A204.1 (cell line): ENCODE results near the gene KNSTRN.

ENCODE experiments used
- FAIRE-seq: peaks from 2 replicates; lab custom pipeline; 2012; peaks lifted over from hg19 to GRCh38; lab: Jason Lieb, UNC

The KNSTRN gene

DNA sequence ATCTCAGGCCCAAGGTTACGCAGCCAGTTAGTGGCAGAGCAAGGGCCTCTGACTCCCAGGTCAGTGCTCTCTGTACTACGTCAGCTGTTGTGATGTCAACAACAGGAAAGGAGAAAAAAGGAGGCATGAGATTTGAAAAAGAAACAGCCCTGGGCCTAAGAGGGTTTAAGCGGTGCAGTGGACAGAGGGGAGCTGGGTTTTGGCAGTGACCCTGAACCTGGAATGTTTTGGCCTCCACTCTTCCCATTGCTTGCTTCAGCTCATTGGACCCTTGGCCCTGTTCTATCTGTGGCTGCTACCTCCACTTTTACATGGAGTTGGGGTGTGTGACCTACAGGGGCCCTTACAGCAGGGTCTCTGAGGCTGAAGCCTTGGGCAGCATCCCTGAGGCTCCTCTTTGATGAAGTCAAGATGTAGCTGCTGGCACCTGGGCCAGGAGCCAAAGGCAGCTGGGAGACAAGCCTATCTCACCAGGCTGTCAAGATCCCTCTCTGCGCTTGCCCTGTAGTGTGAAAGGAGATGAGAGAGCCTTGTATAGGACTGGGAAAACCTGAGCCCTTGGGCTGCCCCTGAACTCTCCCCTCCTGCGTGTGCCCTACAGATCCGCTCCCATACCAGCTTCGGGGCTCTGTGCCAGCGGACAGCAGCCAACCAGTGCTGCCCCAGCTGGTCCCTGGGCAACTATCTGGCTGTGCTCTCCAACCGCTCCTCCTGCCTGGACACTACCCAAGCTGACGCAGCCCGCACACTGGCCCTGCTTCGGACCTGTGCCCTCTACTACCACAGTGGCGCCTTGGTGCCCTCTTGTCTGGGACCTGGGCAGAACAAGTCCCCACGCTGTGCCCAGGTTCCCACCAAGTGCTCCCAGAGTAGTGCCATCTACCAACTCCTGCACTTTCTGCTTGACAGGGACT, 15.8 kb upstream of the KNSTRN start:
- no peak for FAIRE-seq

DNA sequence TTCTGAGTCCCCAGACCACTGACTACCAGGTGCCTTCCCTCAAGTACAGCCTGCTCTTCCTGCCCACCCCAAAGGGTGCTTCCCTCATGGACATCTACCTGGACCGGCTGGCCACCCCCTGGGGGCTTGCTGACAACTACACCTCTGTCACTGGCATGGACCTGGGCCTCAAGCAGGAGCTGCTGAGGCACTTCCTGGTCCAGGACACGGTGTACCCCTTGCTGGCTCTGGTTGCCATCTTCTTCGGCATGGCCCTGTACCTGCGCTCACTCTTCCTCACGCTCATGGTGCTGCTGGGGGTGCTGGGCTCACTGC, 15.2 kb upstream of the KNSTRN start:
- no peak for FAIRE-seq

DNA sequence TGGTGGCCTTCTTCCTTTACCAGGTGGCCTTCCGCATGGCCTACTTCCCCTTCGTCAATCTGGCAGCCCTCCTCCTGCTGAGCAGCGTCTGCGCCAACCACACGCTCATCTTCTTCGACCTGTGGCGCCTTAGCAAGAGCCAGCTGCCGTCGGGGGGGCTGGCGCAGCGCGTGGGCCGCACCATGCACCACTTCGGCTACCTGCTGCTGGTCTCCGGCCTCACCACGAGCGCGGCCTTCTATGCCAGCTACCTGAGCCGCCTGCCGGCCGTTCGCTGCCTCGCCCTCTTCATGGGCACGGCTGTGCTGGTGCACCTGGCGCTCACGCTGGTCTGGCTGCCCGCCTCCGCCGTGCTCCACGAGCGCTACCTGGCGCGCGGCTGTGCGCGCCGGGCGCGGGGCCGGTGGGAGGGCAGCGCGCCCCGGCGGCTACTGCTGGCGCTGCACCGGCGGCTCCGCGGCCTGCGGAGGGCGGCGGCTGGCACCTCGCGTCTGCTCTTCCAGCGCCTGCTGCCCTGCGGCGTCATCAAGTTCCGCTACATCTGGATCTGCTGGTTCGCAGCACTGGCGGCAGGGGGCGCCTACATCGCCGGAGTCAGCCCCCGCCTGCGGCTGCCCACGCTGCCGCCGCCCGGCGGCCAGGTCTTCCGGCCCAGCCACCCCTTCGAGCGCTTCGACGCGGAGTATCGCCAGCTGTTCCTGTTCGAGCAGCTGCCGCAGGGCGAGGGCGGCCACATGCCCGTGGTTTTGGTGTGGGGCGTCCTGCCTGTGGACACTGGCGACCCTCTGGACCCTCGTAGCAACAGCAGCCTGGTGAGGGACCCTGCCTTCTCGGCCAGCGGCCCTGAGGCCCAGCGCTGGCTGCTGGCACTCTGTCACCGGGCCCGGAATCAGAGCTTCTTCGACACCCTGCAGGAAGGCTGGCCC, 14.6 kb upstream of the KNSTRN start:
- no peak for FAIRE-seq

DNA sequence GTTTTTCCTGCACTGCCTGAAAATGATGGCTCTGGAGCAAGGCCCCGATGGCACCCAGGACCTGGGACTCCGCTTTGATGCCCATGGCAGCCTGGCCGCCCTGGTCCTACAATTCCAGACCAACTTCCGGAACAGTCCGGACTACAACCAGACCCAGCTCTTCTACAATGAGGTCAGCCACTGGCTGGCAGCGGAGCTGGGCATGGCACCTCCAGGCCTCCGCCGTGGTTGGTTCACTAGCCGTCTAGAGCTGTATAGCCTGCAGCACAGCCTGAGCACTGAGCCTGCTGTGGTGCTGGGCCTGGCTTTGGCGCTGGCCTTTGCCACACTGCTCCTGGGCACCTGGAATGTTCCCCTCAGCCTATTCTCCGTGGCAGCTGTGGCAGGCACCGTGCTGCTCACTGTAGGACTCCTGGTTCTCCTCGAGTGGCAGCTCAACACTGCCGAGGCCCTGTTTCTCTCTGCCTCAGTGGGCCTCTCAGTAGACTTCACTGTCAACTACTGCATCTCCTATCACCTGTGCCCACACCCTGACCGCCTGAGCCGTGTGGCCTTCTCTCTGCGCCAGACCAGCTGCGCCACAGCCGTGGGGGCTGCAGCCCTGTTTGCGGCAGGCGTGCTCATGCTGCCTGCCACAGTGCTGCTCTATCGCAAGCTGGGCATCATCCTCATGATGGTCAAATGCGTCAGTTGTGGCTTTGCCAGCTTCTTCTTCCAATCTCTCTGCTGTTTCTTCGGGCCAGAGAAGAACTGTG, 13.6 kb upstream of the KNSTRN start:
- no peak for FAIRE-seq

DNA sequence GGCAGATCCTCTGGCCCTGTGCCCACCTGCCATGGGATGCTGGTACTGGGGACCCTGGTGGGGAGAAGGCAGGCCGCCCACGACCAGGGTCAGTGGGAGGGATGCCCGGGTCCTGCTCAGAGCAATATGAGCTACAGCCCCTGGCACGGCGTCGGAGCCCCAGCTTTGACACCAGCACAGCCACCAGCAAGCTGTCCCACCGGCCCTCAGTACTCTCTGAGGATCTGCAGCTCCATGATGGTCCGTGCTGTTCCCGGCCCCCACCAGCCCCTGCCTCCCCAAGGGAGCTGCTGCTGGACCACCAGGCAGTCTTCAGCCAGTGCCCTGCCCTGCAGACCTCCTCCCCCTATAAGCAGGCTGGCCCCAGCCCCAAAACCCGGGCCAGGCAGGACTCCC, 13.0 kb upstream of the KNSTRN start:
- no peak for FAIRE-seq

DNA sequence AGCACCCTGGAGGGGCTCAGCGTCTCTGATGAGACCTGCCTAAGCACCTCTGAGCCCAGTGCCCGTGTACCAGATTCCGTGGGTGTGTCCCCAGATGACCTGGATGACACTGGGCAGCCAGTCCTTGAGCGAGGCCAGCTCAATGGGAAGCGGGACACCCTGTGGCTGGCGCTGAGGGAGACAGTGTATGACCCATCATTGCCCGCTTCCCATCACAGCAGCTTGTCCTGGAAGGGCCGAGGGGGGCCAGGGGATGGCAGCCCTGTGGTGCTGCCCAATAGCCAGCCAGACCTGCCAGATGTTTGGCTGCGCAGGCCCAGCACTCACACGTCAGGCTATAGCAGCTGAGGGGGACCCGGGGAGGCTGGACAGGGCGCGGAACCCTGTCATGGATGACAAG, 12.6 kb upstream of the KNSTRN start:
- FAIRE-seq = no peak

DNA sequence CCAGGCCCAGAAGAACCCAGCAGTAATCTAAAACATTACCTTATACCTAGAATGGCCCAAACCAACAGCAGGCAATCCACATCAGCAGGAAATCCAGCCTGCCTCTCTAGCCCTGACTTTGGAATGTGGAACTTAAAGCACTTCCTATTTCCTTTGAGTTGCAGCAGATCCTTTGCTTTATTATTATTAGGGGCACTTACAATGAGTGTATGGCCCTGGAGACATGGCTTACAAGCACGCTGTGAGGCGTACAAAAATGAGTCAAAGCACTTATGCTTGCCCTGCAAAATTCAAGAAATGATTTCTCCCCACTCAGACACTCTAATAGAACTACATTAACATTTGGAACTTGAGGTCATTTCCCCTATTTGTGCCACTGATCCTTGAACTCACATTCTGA, 9.5 kb upstream of the KNSTRN start:
- FAIRE-seq = no peak

DNA sequence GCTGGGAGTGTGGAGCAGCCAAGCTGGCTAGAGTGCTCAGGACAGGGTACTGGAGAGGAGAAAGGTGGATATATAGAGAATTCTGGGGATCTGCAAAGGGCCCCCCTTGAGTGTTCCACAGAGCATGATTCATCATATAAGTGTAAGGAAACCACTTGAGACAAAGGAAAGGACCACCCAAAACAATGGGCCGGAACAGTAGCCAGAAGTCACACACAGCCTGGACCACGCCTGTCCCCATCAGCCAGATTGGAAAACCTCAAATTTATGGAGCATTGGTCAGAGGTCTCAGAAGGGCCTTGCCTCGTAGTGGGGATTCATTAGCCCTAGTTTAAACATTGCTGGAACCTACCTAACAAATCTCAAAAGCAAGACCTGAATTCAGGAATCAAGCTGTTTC, 4.9 kb upstream of the KNSTRN start:
- FAIRE-seq = no peak

DNA sequence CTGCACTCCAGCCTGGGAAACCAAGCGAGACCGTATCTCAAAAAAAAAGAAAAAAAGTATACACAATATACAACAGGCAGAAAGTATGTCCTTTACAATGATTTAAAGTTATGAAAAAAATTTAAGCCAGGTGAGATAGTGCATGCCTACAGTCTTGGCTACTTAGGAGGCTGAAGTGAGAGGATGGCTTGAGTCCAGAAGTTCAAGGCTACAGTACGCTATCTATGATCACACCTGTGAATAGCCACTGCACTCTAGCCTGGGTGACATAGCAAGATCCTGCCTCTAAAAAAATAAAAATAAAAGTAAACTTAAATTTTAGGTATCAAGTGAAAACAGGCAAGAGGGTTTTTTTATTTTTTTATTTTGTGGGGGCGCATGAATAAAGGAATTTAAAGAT, 3.1 kb upstream of the KNSTRN start:
- no peak for FAIRE-seq

DNA sequence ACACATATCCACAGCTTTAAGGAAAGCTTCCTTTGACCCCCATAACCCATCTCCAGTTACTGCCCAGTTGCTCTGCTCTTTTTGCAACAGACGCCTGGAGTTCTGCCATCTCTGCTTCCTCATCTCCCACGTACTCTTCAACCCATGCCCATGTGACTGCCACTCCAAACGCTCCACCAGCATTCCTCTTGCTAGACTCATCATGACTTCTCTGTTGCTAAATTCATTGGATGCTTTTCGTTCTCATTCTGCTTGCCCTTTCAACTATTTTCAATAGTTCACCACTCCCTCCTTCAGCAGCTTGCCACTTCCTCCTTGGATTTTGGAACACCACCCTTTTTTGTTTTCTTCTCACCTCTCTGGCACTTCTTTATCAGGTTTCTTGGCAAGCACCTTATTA, 2.7 kb upstream of the KNSTRN start:
- FAIRE-seq = no peak

DNA sequence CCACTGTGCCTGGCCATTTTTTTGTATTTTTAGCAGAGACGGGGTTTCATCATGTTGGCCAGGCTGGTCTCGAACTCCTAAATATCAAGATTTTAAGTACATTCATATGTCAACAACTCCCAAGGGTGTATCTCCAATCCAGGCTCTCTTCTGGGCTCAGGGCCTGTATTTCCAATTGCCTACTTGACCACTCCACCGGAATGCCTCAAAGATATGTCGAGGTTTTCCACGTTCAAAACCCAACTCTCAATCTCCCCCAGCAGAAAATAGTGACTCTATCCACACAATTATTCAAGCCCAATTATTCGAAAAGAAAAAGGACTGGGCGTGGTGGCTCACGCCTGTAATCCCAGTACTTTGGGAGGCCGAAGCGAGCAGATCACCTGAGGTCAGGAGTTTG, 1.9 kb upstream of the KNSTRN start:
- no peak for FAIRE-seq

DNA sequence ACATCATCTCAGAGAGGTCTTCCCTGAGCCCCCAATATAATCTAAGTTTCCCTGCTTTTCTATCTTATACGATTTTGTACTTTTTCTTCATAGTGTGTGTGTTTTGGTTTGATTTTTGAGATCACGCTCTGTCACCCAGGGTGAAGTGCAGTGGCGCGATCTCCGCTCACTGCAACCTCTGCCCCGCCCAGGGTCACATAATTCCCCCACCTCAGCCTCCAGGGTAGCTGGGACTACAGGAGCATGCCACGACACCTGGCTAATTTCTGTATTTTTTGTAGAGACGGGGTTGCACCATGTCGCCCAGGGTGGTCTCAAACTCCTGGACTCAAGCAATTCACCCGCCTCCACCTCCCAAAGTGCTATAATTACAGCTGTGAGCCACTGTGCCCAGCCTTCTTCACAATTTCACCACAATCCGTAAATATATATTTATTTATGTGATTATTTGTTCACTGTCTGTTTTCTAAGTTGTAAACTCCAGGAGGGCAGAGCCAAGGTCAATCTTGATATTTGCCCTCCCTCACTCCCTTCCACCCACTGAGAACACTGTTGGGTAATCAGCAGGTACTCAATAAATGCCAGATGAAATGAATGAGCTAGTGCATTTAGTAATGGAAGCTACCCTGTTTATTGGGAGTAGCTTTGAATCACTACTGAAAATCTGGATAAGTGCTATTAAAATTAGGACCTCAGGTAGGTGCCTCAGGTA, 547 bp upstream of the KNSTRN start:
- no peak for FAIRE-seq

DNA sequence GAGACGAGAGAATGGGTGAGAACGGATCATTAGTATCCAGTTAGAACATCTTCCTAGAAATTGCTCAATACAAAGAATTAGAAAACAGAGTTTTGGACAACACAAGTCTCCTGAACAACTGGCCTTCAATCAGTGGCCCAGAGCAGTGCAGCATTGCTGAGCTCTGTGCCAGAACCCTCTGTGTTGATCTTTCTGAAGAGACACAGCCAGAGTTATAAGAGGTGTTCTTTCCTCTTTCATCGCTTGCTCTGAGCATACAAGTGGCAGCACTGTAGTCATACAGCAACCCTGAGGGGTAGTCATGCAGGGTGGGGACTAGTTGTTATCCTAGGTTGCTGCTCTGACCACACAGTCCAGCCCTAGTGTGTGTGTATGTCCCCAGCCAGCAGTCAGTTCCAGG, 4.0 kb downstream of the KNSTRN start:
- no peak for FAIRE-seq

DNA sequence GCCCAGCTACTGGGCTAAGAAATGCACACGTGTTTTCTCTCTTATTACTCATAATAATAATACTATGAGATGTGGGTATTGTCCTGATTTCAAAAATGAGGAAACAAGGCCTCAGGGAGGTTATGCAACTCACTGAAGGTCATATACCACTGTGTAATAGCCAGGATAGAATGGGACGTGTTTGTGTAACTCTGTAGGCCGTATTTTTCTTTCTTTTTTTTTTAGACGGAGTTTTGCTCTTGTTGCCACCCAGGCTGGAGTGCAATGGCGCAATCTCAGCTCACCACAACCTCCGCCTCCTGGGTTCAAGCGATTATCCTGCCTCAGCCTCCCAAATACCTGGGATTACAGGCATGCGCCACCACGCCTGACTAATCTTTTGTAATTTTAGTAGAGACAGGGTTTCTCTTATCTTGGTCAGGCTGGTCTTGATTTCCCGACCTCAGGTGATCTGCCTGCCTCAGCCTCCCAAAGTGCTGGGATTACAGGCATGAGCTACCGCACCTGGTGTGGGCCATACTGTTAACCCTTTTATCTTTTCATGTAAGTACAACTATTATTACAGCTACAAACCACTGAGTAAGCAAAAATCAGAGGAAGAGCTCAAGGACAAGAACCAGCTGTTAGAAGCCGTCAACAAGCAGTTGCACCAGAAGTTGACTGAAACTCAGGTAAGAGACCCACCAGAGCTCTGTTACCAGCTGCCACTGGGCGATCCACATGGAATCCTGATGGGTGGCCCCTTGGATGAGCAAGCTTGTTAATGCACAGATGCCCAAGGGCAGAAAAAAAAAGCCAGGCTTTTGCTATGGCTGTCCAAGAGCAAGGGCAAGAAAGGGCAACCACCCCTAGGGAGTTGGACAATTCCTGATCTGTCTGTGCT, 6.7 kb downstream of the KNSTRN start:
- no peak for FAIRE-seq

DNA sequence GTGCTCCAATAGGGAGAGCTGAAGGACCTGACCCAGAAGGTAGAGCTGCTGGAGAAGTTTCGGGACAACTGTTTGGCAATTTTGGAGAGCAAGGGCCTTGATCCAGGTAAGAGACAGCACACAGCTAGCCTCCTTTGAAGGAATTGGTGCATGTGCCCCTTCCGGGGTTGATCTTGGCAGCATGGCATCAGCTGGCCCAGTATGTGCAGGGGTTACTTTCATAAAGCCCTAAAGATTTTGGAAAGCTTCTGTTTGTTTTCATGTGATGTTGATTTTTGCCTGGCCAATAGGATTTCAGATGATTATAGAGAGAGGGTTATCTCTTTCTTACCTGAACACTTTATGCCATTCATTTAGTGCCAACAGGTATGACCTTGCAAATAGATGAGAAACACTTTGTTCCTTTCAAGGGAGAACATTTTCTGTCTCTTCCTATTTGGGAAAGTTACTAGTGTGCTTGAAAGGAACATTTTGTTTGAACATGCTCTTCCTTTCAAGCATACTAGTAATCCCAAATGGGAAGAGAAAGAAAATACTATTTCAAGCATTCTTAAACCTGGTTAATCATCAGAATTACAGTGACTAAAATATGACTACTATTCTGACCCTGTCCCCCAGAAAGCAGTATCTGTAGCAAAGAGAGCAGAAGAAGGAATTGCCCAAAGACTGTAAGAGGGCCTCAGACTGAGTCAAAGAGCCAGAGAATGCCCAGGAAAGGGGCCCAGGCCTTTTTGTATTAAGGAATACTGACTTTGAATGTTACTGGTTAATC, 7.5 kb downstream of the KNSTRN start:
- no peak for FAIRE-seq

DNA sequence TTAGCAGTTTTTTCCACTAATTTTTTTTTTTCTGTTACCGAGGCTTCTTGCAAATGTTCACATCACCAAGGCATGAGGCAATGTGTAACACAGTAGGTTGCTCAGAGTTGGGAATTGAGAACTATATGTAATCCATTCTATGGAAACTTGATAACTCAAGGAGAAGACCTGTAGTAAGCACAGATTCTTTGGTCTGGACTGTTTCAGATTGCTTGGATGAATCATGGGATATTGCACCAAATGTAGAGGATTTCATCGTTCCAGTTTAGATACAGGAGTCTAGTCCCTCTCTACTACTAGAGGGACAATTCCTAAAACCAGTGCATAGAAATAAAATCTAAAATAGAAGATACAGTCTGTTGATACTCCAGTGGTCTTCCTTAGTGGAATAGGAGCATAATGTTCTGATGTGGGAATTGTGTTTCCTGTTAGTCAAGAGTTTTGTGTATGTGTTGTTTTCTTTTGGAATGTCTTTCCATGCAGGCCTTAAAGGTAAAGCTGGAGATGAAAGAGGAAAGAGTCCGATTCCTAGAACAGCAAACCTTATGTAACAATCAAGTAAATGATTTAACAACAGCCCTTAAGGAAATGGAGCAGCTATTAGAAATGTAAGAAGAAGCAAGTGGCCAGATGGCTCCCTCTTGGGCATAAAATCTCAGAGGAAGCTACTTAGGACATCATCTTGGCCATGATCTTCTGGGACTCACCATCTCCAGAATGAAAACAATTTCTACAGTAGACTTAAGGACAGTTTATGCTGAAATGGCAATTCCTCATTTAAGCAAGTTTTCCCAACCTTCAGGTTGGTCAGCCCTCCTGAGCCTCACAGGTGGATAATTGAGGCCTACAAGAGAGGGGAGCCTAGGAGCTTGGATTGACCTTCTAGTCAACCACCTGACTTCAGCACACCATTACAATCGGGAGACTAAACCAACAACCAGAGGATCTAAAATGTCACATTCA, 10.7 kb downstream of the KNSTRN start:
- FAIRE-seq = no peak

DNA sequence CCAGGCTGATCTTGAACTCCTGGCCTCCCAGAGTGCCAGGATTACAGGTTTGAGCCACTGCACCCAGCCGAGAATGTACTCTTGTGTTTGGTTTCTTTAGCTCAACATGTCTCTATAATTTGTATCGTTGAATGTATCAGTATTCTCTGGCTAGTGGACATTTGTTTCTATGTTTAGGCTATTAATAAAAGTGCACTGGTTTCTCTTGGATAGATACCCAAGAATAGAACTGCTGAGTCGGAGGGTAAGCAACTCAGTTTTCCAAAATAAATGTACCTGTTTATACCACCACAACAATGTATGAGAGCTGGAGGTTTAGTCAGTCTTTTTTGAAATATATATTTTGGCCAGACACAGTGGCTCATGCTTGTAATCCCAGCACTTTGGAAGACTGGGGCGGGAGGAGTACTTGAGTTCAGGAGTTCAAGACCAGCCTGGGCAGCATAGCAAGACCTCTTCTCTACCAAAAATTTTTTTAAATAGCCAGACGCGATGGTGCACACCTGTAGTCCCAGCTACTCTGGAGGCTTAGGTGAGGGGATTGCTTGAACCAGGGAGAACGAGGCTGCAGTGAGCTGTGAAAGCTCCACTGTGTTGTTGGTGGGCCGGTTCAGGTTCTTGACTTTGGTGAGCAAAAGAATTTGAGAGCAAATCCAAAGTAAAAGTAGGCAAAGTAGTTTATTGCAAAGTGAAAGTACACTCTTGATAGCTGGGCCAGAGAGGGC, 15.3 kb downstream of the KNSTRN start:
- no peak for FAIRE-seq

DNA sequence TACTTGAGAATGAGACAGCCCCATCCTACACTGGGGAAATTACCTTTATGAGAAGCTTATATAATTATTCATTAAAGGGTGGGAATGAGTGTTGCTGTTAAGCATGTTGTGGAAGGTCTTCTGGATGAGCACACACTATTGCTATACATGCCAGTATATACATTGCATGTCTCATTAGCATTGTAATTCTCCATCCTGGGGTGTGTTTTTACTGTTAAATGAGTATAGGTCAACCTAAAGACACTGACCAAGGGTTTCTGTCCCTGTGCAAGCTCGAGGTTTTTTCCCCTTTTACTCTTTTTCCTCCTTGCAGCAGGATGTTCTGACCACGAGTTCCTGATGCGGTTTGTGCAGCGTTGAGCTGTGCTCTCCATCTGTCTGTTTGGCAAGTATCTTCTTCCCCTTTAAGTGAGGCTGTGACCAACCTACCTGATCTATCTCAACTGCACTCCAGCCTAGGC, 15.9 kb downstream of the KNSTRN start:
- FAIRE-seq = no peak
